DND-41 (cell line): Measurements from ENCODE around the gene MEP1A.

Experiments
- CTCF ChIP-seq: IDR thresholded peaks from 2 replicates; pipeline ENCODE4 v1.5.1; 2012; ENCODE audit warnings: borderline replicate concordance, low read length, moderate library complexity, mild to moderate bottlenecking; ENCODE audit not compliant: poor library complexity, severe bottlenecking; ENCODE audit errors: extremely low read depth
- EZH2 ChIP-seq: IDR thresholded peaks from 3 replicates; pipeline ENCODE4 v1.6.1; 2012; ENCODE audit warnings: borderline replicate concordance, low read depth, mild to moderate bottlenecking, moderate library complexity, low read length, inconsistent platforms; ENCODE audit not compliant: severe bottlenecking

- no peak for TF ChIP-seq CTCF
- no peak for TF ChIP-seq EZH2
These were observed 20.4 kb upstream of the MEP1A start for GRCh38 chr6:46772762-46773161.
